T-helper 22 cell (primary cell): ENCODE measurements around the gene ZBTB4.

Experiments used
- DNase-seq: peaks from one replicate; pipeline ENCODE4 v3.0.0-alpha.2; 2020; ENCODE audit warnings: low read depth

ZBTB4 gene

GRCh38 chr17:7419819-7420610, 59.4 kb downstream of the ZBTB4 start, which contains the start of gene SPEM1:
Gene SPEM1, plus strand, starts transcription at chr17:7420324. Its CDS starts 61 bp downstream, at chr17:7420385.
- DNase-seq, result no peak

- no peak for DNase-seq
Observed at GRCh38 chr17:7418472-7419152, 60.8 kb downstream of the ZBTB4 start.

- DNase-seq, result no peak
Observed at GRCh38 chr17:7417056-7417655, 62.3 kb downstream of the ZBTB4 start.

GRCh38 chr17:7416323-7416722, 63.1 kb downstream of the ZBTB4 start:
- no peak for DNase-seq

DNA sequence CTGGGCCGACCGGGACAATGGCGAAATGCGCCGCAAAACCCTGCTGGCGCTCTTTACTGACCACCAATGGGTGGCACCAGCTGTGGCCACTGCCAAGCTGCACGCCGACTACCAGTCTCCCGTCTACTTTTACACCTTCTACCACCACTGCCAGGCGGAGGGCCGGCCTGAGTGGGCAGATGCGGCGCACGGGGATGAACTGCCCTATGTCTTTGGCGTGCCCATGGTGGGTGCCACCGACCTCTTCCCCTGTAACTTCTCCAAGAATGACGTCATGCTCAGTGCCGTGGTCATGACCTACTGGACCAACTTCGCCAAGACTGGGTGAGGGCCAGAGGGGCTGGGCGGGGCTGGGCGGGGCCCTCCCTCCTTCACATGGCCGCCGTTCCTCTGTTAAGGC, 63.6 kb downstream of the ZBTB4 start:
- DNase-seq, result no peak

DNA sequence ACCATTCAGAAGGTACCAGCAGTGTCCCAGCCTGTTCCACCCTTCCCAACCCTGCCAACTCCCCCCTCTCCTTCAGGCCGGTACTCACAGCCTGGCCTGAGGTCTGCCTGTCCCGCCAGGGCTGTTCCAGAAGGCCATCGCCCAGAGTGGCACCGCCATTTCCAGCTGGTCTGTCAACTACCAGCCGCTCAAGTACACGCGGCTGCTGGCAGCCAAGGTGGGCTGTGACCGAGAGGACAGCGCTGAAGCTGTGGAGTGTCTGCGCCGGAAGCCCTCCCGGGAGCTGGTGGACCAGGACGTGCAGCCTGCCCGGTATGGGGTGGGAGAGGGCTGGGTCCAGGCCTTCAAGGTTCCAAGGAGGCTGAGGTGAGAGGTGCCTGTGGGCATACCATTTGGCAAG, 64.6 kb downstream of the ZBTB4 start:
- no peak for DNase-seq

DNA sequence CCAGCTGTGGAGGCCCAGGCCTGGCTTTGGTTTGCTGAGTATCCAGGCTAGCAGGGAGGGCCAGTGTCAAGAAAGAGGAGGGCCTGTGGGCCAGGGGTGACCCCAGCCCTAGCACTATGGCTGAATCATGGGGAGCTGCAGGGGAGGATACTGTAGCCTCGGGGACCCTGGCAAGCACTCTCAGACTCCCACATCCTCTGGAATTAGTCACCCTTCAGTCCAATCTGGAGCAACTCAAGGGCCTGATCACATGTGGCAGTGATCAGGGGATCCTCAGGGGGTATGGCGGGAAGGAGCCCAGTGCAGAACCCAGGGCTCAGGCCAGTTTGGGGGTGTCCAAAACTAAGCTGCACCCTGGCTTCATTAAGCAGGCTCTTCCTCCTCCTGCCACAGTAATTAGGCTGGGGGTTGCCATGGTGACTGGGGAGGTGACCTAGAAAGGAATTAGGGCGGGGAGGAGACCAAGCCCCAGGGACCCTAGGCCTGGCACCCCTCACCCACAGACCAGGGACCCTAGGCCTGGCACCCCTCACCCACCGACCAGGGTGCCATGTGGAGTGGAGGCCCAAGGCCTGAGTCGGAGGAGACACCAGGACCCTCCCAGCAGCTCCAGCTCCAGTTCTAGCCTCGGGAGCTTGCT, 66.0 kb downstream of the ZBTB4 start:
- DNase-seq, result no peak

DNA sequence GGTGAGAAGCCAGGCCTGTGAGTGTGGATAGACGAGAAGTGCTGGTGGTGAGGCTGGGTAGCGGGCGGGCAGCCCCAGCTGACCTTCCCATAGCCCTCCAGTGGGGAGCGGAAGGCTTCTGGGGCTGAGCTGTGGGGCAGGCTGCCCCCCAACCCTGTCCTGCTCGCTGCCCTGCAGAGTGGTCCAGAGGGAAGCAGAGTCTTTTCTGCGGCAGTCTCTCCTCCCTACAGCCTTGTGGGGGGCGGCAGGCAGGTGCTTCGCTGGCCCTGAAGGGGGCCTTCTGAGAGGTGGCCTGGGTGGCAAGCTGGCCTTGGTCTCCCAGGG, 68.0 kb downstream of the ZBTB4 start:
- no peak for DNase-seq

DNA sequence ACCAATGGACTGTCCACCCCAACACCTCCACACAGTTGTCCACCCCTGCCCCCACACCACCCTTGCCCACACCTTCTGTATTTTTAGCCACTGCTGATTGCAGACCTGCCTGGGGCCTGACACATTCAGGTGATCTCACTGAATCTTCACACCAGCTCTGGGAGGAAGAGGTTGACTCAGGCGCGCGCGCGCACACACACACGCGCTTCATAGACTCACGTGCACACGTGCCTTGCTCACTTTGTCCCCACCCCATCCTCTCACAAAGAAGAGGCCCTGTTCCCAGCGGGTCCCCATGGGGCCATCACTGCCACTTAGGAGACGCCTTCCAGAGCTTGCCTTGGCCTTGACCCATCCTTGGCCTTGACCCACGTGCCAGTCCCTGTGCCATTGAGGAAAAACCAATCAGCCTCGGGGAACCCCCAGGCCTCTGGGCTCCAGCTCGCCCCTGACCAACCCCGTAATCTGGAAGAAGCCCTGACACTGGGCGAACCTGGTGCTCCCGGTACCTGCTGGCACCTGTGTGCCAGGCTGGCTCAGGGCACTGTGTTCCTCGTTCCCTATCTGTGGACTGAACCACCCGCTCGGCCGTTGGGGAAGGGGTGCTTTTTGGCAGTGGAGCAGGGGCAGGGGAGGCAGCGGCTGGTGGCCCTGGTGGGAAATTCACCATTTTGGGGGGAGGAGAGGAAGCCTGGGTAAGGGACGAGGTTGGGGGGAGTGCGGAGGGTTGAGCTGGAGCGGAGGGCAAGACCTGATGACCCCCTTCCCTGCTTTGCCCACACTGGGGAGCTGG, 68.6 kb downstream of the ZBTB4 start:
- DNase-seq, result no peak

GRCh38 chr17:7409716-7410115, 69.7 kb downstream of the ZBTB4 start:
- DNase-seq, result no peak
